Stomach (tissue), 9 donors: Measurements from ENCODE around the gene ABCC1. TPM values are rescaled to one million over a fixed set of nuclear protein-coding genes. Genes with fewer than 3 reads are reported as not detected.

Experiments
- DNase-seq, 2 donors: peaks; one replicate each; pipeline versions ENCODE4 v3.0.0 to v3.0.0-alpha.2; 2013 to 2019
- H3K27ac ChIP-seq, 5 donors: fragments of 200-600 bp in 4 of 5; sonication (generic) in 4 of 5; one replicate each; pipeline ENCODE4 v1.5.1; 2013 to 2019; ENCODE audit warnings: mild to moderate bottlenecking in 1 of 5, moderate library complexity in 1 of 5
- H3K27me3 ChIP-seq, 3 donors: fragments of 200-600 bp; sonication (generic); one replicate each; pipeline ENCODE4 v1.5.1; 2017 to 2019; ENCODE audit warnings: mixed run types in 1 of 3
- H3K36me3 ChIP-seq, 4 donors: fragments of 200-600 bp; sonication (generic); 1 replicate in 3 of 4; 2 replicates in 1 of 4; pipeline ENCODE4 v1.5.1; 2016 to 2019
- H3K4me1 ChIP-seq, 4 donors: fragments of 200-600 bp; sonication (generic); one replicate each; pipeline ENCODE4 v1.5.1; 2016 to 2019
- H3K4me3 ChIP-seq, 4 donors: fragments of 200-600 bp; sonication (generic) in 3 of 4; one replicate each; pipeline ENCODE4 v1.5.1; 2016 to 2019; ENCODE audit warnings: mild to moderate bottlenecking in 1 of 4
- H3K9me3 ChIP-seq, 4 donors: fragments of 200-600 bp; sonication (generic); one replicate each; pipeline ENCODE4 v1.5.1; 2016 to 2019
- EP300 ChIP-seq: sonication (generic); formaldehyde crosslinking; IDR thresholded peaks from one replicate; pipeline ENCODE4 v1.6.1; 2017; ENCODE audit warnings: antibody characterized with exemption
- POLR2A ChIP-seq, 4 donors: fragments of 450-650 bp; IDR thresholded peaks; one replicate each; pipeline ENCODE4 v1.6.1; 2016; ENCODE audit warnings: antibody characterized with exemption in 4 of 4, control low read depth in 2 of 4, mild to moderate bottlenecking in 1 of 4, moderate library complexity in 1 of 4
- POLR2AphosphoS5 ChIP-seq, 3 donors: sonication (generic); formaldehyde crosslinking; IDR thresholded peaks; one replicate each; pipeline ENCODE4 v1.6.1; 2016; ENCODE audit warnings: antibody characterized with exemption in 3 of 3
- WGBS, 5 donors: extraction: QIAGEN DNeasy Blood & Tissue Kit in 3 of 5; methylation state at CpG; one replicate each; pipeline versions ENCODE4 v1.1.5 to v1.1.7; 2013 to 2018; 5-methylcytosine and 5-hydroxymethylcytosine counted together
- intact Hi-C: fragments of 100-400 bp; cut with DNase I; formaldehyde crosslinking; loops from one replicate; pipeline ENCODE4 v1.15.1; 2023; ENCODE audit warnings: low total_unique reads
- polyA plus RNA-seq, 3 donors: library from polyadenylated mRNA; stranded (reverse); fragments of 200-250 nt; gene quantifications; one replicate each; pipeline ENCODE4 v1.2.3, GENCODE V29; 2013
- total RNA-seq, 5 donors: library from RNA; depleted of rRNA; stranded (reverse); fragments of >200 nt; gene quantifications; one replicate each; pipeline versions ENCODE4 v1.1.0 to v1.2.3, GENCODE V29; 2014 to 2016
- TF ChIP-seq, protein P1 (sequence below), 7 experiments: fragments of 450-650 bp in 4 of 7; fragments of 200-600 bp in 3 of 7; sonication (generic) in 3 of 7; IDR thresholded peaks; one replicate each; pipeline ENCODE4 v1.5.1; 2016 to 2019; ENCODE audit warnings: antibody characterized with exemption in 7 of 7, control low read depth in 2 of 7, mild to moderate bottlenecking in 1 of 7
- donor health status: healthy with polysubstance abuse.
- donor health status: Bipolar disorder and iron deficiency.
- donor health status: healthy.

ABCC1 gene
- total and polyA plus RNA-seq, 8 donors: 2.3 to 105 (median 24.9) TPM

DNA sequence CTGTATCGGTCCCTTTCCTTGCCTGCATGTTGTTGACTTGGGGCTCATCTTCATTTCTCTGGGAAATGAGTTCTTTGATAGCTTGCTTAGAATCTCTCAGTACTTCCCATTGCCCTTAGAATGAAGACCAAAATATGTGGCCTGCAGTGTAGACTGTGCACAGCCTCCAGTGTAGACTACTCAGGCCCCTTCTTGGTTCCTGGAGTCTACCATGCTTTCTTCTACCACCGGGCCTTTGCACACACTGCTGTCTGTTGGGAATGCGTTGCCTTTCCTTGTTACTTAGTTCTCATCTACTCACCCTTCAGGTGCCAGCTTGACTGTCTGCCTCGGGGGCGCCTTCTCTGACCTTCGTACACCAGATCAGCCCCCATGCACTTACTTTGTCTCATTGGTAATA is 82.0 kb downstream of the ABCC1 start:
- DNase-seq: no peak
- no peaks in the 10 kb centered on the region for H3K9me3 ChIP-seq
- H3K36me3 ChIP-seq: peaks cover 7 to 49% (median 37%) of the 10 kb centered on the region in 4 donors
- no peak for TF ChIP-seq POLR2A (IDR thresholded peaks at IDR 0.05)
- no peak for TF ChIP-seq POLR2AphosphoS5 (IDR thresholded peaks at IDR 0.05)
- no peak for TF ChIP-seq EP300
- TF ChIP-seq, protein P1, sequence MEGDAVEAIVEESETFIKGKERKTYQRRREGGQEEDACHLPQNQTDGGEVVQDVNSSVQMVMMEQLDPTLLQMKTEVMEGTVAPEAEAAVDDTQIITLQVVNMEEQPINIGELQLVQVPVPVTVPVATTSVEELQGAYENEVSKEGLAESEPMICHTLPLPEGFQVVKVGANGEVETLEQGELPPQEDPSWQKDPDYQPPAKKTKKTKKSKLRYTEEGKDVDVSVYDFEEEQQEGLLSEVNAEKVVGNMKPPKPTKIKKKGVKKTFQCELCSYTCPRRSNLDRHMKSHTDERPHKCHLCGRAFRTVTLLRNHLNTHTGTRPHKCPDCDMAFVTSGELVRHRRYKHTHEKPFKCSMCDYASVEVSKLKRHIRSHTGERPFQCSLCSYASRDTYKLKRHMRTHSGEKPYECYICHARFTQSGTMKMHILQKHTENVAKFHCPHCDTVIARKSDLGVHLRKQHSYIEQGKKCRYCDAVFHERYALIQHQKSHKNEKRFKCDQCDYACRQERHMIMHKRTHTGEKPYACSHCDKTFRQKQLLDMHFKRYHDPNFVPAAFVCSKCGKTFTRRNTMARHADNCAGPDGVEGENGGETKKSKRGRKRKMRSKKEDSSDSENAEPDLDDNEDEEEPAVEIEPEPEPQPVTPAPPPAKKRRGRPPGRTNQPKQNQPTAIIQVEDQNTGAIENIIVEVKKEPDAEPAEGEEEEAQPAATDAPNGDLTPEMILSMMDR (IDR thresholded peaks at IDR 0.05): no peak
- intact Hi-C loops: loop anchor here (10.0 kb wide), 2 partner anchors 67 to 93 kb away; no protein-coding TSS in a partner anchor
- peak overlapping the region; percentile 43 to 91 (median 87) for H3K27ac ChIP-seq
- WGBS, 5 donors: 94 to 97% (median 96%) methylated on average over 6 of the region's 6 CpGs
- peaks cover 43 to 62% (median 50%) of the 10 kb centered on the region in 4 donors for H3K4me1 ChIP-seq
- H3K27me3 ChIP-seq: no peaks in the 10 kb centered on the region
- H3K4me3 ChIP-seq: no peak overlapping the region

DNA sequence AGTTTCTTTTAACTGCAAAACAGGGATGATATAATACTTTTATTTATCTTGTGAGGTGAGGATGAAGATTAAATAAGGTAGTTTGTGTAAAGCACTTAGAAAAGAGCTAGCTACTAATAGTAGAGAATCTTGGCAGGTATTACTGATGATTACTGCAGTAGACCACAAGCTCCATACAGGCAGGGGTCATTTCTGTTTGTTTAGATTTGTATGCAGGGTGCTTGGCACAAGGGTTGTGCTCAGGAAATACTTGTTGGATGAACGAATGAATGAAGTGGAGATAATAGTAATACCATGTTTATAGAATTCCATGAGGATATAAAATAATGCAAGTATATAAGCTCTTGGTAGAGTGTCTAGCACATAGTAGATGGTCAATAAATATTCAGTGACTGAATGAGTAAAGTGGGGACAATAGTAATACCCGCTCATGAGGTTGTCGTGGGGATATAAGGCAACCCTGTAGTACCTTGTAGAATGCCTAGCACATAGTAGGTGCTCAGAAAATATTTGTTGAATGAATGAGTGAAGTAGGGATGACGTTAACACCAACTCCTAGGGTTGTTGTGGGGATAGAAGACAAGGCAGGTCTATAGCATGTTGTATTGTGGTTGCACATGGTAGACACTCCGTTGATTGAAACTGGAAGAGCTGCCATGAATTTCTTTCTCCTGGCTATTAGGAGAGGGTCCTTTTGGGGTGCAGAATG is 83.0 kb downstream of the ABCC1 start:
- 68 to 93% (median 78%) methylated on average over 5 of the region's 5 CpGs for WGBS, 5 donors
- peak overlapping the region in 3 of 5 donors; percentile 34 to 88 (median 87) for H3K27ac ChIP-seq

DNA sequence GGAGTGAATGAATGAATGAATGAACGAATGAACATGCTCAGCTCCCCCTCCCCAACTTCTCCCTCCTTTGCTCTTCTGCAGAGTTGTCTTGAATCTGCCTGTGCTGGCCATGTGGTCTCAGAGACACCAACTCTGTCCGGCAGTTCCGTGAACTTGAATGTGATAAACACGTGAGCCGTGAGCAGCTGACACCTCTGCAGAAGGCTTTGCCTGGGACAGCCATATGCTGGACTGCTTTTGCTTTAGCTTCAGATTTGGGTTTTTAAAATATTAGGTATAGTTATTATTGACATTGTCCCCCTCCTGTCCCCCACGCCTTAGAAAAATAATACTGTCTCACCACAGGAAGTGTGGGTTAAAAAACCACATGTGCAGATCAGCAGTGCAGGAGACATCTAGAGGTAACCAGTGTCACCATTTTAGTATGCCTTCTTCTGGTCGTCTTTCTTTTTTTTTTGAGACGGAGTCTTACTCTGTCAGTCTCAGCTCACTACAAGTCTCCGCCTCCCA is 83.8 kb downstream of the ABCC1 start:
- intact Hi-C loops: loop anchor here (10.0 kb wide), 2 partner anchors 68 to 92 kb away; no protein-coding TSS in a partner anchor
- 59 to 78% (median 64%) methylated on average over 9 of the region's 9 CpGs for WGBS, 5 donors
- H3K4me3 ChIP-seq: no peak overlapping the region
- H3K4me1 ChIP-seq: peaks cover 26 to 44% (median 36%) of the 10 kb centered on the region in 4 donors
- TF ChIP-seq EP300: no peak
- no peak for TF ChIP-seq POLR2AphosphoS5 (IDR thresholded peaks at IDR 0.05)
- TF ChIP-seq, protein P1 (IDR thresholded peaks at IDR 0.05): no peak
- TF ChIP-seq POLR2A (IDR thresholded peaks at IDR 0.05): no peak
- H3K9me3 ChIP-seq: no peaks in the 10 kb centered on the region
- H3K27me3 ChIP-seq: no peaks in the 10 kb centered on the region
- no peak for DNase-seq
- H3K36me3 ChIP-seq: peaks cover 24 to 67% (median 56%) of the 10 kb centered on the region in 4 donors
- peak overlapping the region in 4 of 5 donors; percentile 16 to 87 (median 36) for H3K27ac ChIP-seq

More for the DNA sequence above, 83.0 kb downstream of the ABCC1 start:
- TF ChIP-seq EP300 (no peak), POLR2A (IDR thresholded peaks at IDR 0.05) (no peak), POLR2AphosphoS5 (IDR thresholded peaks at IDR 0.05) (no peak)
- TF ChIP-seq, protein P1 (IDR thresholded peaks at IDR 0.05): no peak
- no peak for DNase-seq
- Histone ChIP-seq H3K36me3 (peaks cover 17 to 59% (median 47%) of the 10 kb centered on the region in 4 donors), H3K9me3 (no peaks in the 10 kb centered on the region), H3K4me1 (peaks cover 35 to 52% (median 42%) of the 10 kb centered on the region in 4 donors), H3K4me3 (no peak overlapping the region), H3K27me3 (no peaks in the 10 kb centered on the region)
- intact Hi-C loops: loop anchor here (10.0 kb wide), 2 partner anchors 68 to 92 kb away; no protein-coding TSS in a partner anchor

DNA sequence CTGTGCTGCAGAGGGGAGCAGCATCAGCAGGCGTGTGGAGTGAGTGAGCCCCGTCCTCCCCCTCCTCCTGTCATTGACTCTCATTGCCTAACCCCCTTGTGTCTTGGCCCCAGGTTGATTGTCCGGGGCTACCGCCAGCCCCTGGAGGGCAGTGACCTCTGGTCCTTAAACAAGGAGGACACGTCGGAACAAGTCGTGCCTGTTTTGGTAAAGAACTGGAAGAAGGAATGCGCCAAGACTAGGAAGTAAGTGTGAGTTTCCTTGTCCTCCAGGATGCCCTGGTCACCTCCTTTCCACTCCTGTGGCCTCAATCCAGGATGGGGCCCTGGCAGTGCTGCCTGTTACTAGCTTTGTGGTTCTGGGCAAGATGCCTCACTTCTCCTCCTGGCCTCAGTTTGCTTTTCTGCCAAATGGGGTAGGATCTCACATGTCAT is 87.0 kb downstream of the ABCC1 start:
- peak overlapping the region; percentile 24 to 58 (median 42) for H3K27ac ChIP-seq
- TF ChIP-seq EP300 (no peak), POLR2AphosphoS5 (IDR thresholded peaks at IDR 0.05) (peak in 2 of 3 donors; percentile 21 to 43)
- TF ChIP-seq, protein P1 (IDR thresholded peaks at IDR 0.05): no peak
- peaks cover 4 to 26% (median 14%) of the 10 kb centered on the region in 4 donors for H3K4me1 ChIP-seq
- WGBS, 5 donors: 36 to 68% (median 47%) methylated on average over 8 of the region's 8 CpGs
- no peak overlapping the region for H3K4me3 ChIP-seq
- intact Hi-C loops: loop anchor here (10.0 kb wide), 2 partner anchors 72 to 88 kb away; no protein-coding TSS in a partner anchor
- peak in 1 of 2 donors; percentile 74 for DNase-seq
- peaks cover 31 to 93% (median 76%) of the 10 kb centered on the region in 4 donors for H3K36me3 ChIP-seq
- H3K9me3 ChIP-seq: no peaks in the 10 kb centered on the region
- no peaks in the 10 kb centered on the region for H3K27me3 ChIP-seq
